OCI-LY7 (cell line): ENCODE measurements around the gene DCST2. TPM values are rescaled to one million over a fixed set of nuclear protein-coding genes. Genes with fewer than 3 reads are reported as not detected.

Source experiments
- BruUV-seq: library from RNA; stranded (reverse); fragments of 400-500 nt; replicated peaks from 2 replicates; lab custom pipeline; 2021; lab: Mats Ljungman, UMichigan
- CTCF ChIA-PET: fragments of 300-600 bp; sonication (Branson Sonifier 250); formaldehyde crosslinking; loops from one replicate; lab custom pipeline; 2022; ENCODE audit warnings: antibody characterized with exemption; ENCODE audit not compliant: unreplicated experiment; lab: Charles Lee
- POLR2A ChIA-PET: fragments of 300-600 bp; sonication (Branson Sonifier 250); formaldehyde crosslinking; loops from one replicate; lab custom pipeline; 2022; ENCODE audit warnings: antibody characterized with exemption; lab: Charles Lee
- DNase-seq: peaks from one replicate; pipeline ENCODE4 v3.0.0-alpha.2; 2015; ENCODE audit warnings: low spot score
- H2AFZ ChIP-seq: fragments of 200-600 bp; sonication (generic), shearing (Covaris generic); 2 replicates; pipeline ENCODE4 v1.6.1; 2014; ENCODE audit warnings: mild to moderate bottlenecking, antibody characterized with exemption, low read length, moderate library complexity
- H3K27ac ChIP-seq: fragments of 200-600 bp; sonication (generic); 2 replicates; pipeline ENCODE4 v1.5.1; 2014; ENCODE audit warnings: mixed run types, low read depth, mild to moderate bottlenecking, moderate library complexity, low read length, inconsistent platforms; ENCODE audit not compliant: poor library complexity, severe bottlenecking
- H3K36me3 ChIP-seq: fragments of 200-600 bp; sonication (generic); 2 replicates; pipeline ENCODE4 v1.6.1; 2014; ENCODE audit warnings: mild to moderate bottlenecking, antibody characterized with exemption, low read length, moderate library complexity, mixed read lengths; ENCODE audit not compliant: insufficient read depth
- H3K4me1 ChIP-seq: fragments of 200-600 bp; sonication (generic); 2 replicates; pipeline ENCODE4 v1.5.1; 2014; ENCODE audit warnings: mild to moderate bottlenecking, low read length; ENCODE audit not compliant: insufficient read depth, poor library complexity, severe bottlenecking
- H3K4me2 ChIP-seq: fragments of 200-600 bp; sonication (generic); 2 replicates; pipeline ENCODE4 v1.6.1; 2014; ENCODE audit warnings: mild to moderate bottlenecking, low read length
- H3K4me3 ChIP-seq: fragments of 200-600 bp; sonication (generic); 2 replicates; pipeline ENCODE4 v1.5.1; 2014; ENCODE audit warnings: mild to moderate bottlenecking, low read depth, low read length; ENCODE audit not compliant: poor library complexity, severe bottlenecking
- H3K79me2 ChIP-seq: fragments of 200-600 bp; sonication (generic); 2 replicates; pipeline ENCODE4 v1.6.1; 2016; ENCODE audit warnings: low read depth, mild to moderate bottlenecking, low read length, moderate library complexity, mixed read lengths; ENCODE audit not compliant: insufficient read depth
- H3K9me2 ChIP-seq: fragments of 200-600 bp; sonication (generic); 2 replicates; pipeline ENCODE4 v1.6.1; 2016; ENCODE audit warnings: mild to moderate bottlenecking, low read length, mixed read lengths; ENCODE audit not compliant: insufficient read depth
- H3K9me3 ChIP-seq: fragments of 200-600 bp; sonication (generic); 2 replicates; pipeline ENCODE4 v1.6.1; 2014; ENCODE audit warnings: mild to moderate bottlenecking, mixed run types, low read length, mixed read lengths
- H4K20me1 ChIP-seq: fragments of 200-600 bp; sonication (generic); 2 replicates; pipeline ENCODE4 v1.6.1; 2014; ENCODE audit warnings: mild to moderate bottlenecking, antibody characterized with exemption, low read length, moderate library complexity, mixed read lengths; ENCODE audit not compliant: insufficient read depth
- EZH2phosphoT487 ChIP-seq: fragments of 200-600 bp; sonication (generic); IDR thresholded peaks from 2 replicates; pipeline ENCODE4 v1.6.1; 2018; ENCODE audit warnings: low read depth, borderline replicate concordance, mild to moderate bottlenecking, mixed run types, antibody characterized with exemption, low read length, moderate library complexity, mixed read lengths
- intact Hi-C: fragments of 100-400 bp; cut with micrococcal nuclease; formaldehyde crosslinking; loops from one replicate; pipeline ENCODE4 v1.10.0; 2022; ENCODE audit not compliant: unreplicated experiment
- total RNA-seq, 2 experiments: library from RNA; depleted of rRNA in 1 of 2; stranded (reverse); fragments of >200 nt in 1 of 2; shearing (Covaris generic) in 1 of 2; gene quantifications; 2 replicates each; pipeline ENCODE4 v1.2.3, GENCODE V29; 2014 to 2022
- TF ChIP-seq, protein P1 (sequence below): fragments of 200-600 bp; sonication (generic); conservative IDR thresholded peaks from 2 replicates; pipeline ENCODE4 v1.5.1; 2014; ENCODE audit warnings: mild to moderate bottlenecking, antibody characterized with exemption, low read length, moderate library complexity, mixed read lengths

Gene DCST2
- total RNA-seq, 2 experiments from 2014 or later = 0.85 to 2.0 TPM

DNA sequence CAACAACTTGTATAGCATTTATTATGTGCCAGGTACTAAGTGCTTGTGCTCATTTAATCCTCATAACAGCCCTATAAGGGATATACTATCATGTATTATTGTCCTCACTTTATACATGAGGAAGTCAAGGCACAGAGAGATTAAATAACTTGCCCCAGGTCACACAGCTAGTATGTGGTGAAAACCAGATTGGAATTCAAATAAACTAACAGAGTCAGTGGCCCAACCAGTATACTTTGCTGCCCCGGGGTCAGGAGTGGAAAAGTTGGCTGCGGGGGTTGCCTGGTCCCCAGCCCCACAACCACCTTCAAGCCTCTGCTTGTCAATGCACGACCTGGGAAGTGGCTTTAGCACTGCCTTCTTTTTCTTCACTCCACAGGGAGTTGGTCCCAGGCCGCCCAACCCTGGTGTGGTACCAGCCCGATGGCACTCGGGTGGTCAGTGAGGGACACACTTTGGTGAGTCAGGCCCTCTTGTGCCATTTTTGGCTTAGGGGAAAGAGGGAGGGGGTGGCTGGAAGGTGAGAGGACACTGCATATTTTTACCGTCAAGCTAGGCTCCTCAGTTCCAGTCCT lies 20.0 kb upstream of the DCST2 start:
- CTCF ChIA-PET = interaction anchor here (1.2 to 1.3 kb wide), 2 partner anchors 8 to 37 kb away, joined by 3 to 5 read pairs; no protein-coding TSS in a partner anchor
- no peak overlapping the region for H3K4me3 ChIP-seq
- DNase-seq = no peak
- peaks cover 17% of the 10 kb centered on the region; the same call in 1 of the 2 replicates for H3K36me3 ChIP-seq
- no TSS peak for BruUV-seq
- no peaks in the 10 kb centered on the region for H3K9me2 ChIP-seq
- no peaks in the 10 kb centered on the region for H3K79me2 ChIP-seq
- H3K9me3 ChIP-seq = no peaks in the 10 kb centered on the region
- H3K4me1 ChIP-seq = peaks cover 35% of the 10 kb centered on the region
- H4K20me1 ChIP-seq = no peaks in the 10 kb centered on the region
- POLR2A ChIA-PET = interaction anchor here (1.5 kb wide), 1 partner anchor 8 kb away, joined by 6 read pairs; no protein-coding TSS in a partner anchor
- peak overlapping the region; percentile 99 for H3K4me2 ChIP-seq
- intact Hi-C loops = no loop called here
- H2AFZ ChIP-seq = no peak overlapping the region
- H3K27ac ChIP-seq = peak overlapping the region; percentile 14
- TF ChIP-seq, protein P1, sequence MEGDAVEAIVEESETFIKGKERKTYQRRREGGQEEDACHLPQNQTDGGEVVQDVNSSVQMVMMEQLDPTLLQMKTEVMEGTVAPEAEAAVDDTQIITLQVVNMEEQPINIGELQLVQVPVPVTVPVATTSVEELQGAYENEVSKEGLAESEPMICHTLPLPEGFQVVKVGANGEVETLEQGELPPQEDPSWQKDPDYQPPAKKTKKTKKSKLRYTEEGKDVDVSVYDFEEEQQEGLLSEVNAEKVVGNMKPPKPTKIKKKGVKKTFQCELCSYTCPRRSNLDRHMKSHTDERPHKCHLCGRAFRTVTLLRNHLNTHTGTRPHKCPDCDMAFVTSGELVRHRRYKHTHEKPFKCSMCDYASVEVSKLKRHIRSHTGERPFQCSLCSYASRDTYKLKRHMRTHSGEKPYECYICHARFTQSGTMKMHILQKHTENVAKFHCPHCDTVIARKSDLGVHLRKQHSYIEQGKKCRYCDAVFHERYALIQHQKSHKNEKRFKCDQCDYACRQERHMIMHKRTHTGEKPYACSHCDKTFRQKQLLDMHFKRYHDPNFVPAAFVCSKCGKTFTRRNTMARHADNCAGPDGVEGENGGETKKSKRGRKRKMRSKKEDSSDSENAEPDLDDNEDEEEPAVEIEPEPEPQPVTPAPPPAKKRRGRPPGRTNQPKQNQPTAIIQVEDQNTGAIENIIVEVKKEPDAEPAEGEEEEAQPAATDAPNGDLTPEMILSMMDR = no peak
- TF ChIP-seq EZH2phosphoT487 = no peak

GRCh38 chr1:155052439-155053395 lies 19.1 kb upstream of the DCST2 start:
- Histone ChIP-seq H3K4me1 (peaks cover 35% of the 10 kb centered on the region), H3K9me3 (no peaks in the 10 kb centered on the region), H3K4me2 (peak overlapping the region; percentile 99), H3K36me3 (peaks cover 11% of the 10 kb centered on the region; the same call in 1 of the 2 replicates), H3K27ac (peak overlapping the region; percentile 38), H4K20me1 (no peaks in the 10 kb centered on the region), H2AFZ (no peak overlapping the region), H3K79me2 (no peaks in the 10 kb centered on the region), H3K4me3 (peak overlapping the region; percentile 91), H3K9me2 (no peaks in the 10 kb centered on the region)
- peak; percentile 48 for DNase-seq
- intact Hi-C loops = no loop called here
- ChIA-PET POLR2A (interaction anchor here (0.5 to 1.5 kb wide), 3 partner anchors 9 to 190 kb away, joined by 5 to 6 read pairs (median 5); no protein-coding TSS in a partner anchor), CTCF (interaction anchor here (0.7 to 1.2 kb wide), 2 partner anchors 9 to 14 kb away, joined by 3 to 5 read pairs; no protein-coding TSS in a partner anchor)
- TF ChIP-seq, protein P1 = peak; percentile 67
- TF ChIP-seq EZH2phosphoT487 = no peak
- BruUV-seq = no TSS peak
